Non-pigmented ciliary epithelial cell (primary cell): Measurements from ENCODE around the gene PLXNA2.

Source experiments
- DNase-seq: peaks from one replicate; pipeline ENCODE4 v3.0.0-alpha.2; 2010; ENCODE audit warnings: low read depth

The PLXNA2 gene

DNA sequence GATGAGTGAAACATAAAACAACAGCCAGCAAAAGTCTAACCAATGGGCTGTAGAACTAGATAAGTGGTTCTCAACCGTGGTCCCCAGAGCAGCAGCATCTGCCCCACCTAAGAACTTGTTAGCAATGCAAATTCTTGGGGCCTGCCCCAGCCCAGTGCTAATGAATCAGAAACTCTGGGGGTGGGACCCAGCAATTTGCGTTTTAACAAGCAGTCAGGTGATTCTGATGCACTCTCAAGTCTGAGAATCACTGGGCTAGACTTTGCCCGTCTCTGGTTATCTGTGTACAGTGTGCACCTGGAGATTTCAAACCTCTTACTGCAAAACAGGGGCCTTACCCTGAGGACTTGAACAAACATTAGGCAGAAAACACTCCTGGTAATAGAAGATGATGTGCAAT lies 66.5 kb downstream of the PLXNA2 start:
- DNase-seq = no peak

DNA sequence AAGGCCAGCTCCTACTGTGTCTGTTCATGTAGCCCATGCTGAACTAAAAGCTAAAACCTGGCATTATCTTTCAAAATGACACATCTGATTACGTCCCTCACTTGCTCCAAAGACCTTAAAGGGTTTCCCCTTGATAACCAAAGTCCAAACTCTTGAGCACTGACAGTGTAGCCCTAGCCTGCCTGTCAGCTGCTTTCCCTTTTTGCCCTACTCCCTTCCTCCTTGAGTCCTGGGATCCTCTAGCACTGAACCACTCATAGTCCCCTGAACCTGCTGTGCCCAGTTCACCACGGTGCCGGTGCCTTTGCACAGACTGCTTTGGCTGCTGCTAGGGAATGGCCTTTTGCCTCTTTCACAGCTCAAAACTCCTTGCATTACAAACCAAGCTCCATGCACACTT lies 67.5 kb downstream of the PLXNA2 start:
- no peak for DNase-seq

GRCh38 chr1:208175508-208175895 lies 68.7 kb downstream of the PLXNA2 start:
- DNase-seq = no peak

GRCh38 chr1:208174731-208175507 lies 69.3 kb downstream of the PLXNA2 start:
- DNase-seq = no peak

DNA sequence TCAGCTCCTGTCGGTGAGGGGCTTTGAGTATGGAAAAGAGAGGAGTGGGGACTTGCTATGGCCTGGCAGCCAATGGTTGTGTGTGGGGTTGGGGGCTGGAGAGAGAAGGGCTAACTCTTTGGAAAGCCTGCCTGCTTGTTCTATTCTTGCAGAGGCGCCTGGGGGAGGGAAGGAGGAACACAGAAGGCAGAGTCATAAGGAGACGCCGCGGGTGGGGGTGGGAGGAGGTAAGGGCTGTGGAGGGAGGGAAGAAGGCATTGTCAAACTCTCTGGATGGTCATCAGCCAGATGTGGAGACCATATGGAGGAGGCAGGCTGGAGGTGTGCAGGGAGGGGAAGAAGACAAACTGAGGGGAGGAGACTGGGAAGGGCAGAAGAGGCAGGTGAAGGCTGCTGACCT lies 70.0 kb downstream of the PLXNA2 start:
- no peak for DNase-seq

GRCh38 chr1:208173749-208174148 lies 70.4 kb downstream of the PLXNA2 start:
- DNase-seq = no peak

- no peak for DNase-seq
Measured at GRCh38 chr1:208172423-208173145, 71.6 kb downstream of the PLXNA2 start.

- no peak for DNase-seq
Measured at GRCh38 chr1:208171616-208172422, 72.4 kb downstream of the PLXNA2 start.

GRCh38 chr1:208170252-208170651 lies 73.9 kb downstream of the PLXNA2 start:
- DNase-seq = no peak

DNA sequence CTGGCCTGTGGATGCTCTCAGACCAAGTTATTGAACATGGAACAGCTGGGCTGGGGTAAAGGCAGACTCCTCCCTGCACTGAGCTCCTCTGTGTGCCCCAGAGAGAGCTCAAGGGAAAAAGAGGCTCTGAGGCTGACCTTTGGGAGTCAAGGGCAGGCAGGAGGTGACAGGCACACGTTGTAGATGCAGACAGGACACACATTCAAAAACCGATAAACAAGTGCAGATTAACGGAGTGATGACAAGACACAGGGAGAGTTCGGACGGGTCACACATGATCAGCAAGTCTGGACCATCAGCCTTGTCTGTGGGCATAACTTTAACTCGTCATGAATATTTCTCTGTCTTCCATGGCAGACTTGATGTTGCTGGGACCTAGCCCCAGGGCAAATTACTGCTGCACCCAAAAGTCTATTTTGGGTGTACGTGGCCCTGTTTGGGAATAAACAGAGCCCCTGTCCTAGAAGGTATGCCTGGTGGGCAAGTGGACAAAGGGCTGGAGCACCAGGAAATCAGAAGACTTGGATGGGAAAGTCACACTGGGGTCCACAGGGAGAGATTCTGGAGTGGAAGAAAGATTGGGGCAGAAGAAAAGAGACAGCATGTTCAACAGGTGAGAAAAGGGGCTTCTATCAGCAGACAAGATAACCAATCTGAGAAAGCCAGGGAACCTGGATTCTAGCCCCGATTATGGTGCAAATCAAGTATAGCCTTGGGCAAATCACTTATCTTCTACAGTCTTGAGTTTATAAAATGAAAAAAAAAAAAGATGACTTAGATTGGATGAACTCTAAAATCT lies 74.9 kb downstream of the PLXNA2 start:
- DNase-seq = no peak

GRCh38 chr1:208167261-208167869 lies 76.8 kb downstream of the PLXNA2 start:
- DNase-seq = no peak

GRCh38 chr1:208166340-208167138 lies 77.6 kb downstream of the PLXNA2 start:
- no peak for DNase-seq

- peak; percentile 32 for DNase-seq
Measured at GRCh38 chr1:208165659-208166058, 78.5 kb downstream of the PLXNA2 start.

- DNase-seq = no peak
Measured at GRCh38 chr1:208164609-208165008, 79.6 kb downstream of the PLXNA2 start.

GRCh38 chr1:208163539-208163938 lies 80.6 kb downstream of the PLXNA2 start:
- no peak for DNase-seq

- no peak for DNase-seq
Measured at GRCh38 chr1:208162903-208163302, 81.3 kb downstream of the PLXNA2 start.

GRCh38 chr1:208161656-208162375 lies 82.4 kb downstream of the PLXNA2 start:
- peak; percentile 42 for DNase-seq

GRCh38 chr1:208161005-208161404 lies 83.2 kb downstream of the PLXNA2 start:
- DNase-seq = no peak

- DNase-seq = no peak
Measured at GRCh38 chr1:208160259-208160819, 83.8 kb downstream of the PLXNA2 start.
